Measurements from ENCODE around the gene OXSM.

OXSM gene

DNA sequence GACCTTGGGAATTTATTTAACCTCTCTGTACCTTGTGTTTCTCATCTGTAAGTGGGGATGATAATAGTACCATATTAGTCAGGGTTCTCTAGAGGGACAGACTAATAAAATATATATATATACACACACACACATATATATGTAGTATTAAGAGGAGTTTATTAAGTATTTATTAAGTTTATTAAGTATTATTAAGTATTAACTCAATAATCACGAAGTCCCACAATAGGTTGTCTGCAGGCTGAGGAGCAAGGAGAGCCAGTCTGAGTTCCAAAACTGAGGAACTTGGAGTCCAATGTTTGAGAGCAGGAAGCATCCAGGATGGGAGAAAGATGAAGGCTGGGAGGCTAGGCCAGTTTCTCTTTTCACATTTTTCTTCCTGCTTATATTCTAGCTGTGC, 14.8 kb downstream of the OXSM start:
- ATAC-seq = no peak

- ATAC-seq = no peak
These were observed 22.8 kb downstream of the OXSM start for GRCh38 chr3:25812644-25813043.

GRCh38 chr3:25817107-25817506, 27.2 kb downstream of the OXSM start:
- peak; percentile 70 to 75 for ATAC-seq

DNA sequence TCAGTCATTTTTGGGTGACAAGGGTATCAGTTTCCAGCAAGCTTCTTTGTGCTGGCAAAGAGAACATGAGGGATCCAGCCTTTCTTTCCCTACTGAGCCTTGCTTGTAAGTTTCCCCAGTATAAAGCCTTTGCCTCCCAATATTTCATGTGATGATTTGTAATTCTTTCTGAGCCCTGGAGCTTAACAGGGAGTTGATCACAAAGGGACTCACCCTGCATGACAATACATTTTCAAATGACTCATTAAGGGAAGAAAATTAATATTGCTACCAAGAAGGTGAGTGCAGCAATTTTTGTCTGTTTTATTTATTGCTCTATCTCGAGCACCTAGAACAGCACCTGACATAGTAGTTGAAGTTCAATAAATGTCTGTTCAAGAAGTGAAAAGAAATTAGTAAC, 27.7 kb downstream of the OXSM start:
- peak in 1 of 2 donors; percentile 44 for ATAC-seq

DNA sequence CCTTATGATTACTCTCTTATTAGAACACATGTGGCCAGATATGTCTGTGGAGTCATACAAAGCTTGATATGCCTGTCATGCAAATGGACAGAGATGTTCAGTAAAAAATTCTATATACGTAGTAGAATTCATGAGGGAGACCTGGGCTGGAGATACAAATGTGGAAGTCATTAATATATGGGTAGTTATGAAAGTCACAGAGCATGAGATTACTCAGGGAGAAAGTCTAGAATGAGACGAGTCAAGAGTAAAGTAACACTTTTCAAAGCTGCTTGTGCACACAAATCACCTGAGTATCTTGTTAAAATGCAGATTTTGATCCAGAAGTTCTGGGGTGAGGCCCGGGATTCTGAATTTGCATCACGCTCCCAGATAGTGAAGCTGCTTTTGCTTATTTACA, 28.4 kb downstream of the OXSM start:
- ATAC-seq = no peak

GRCh38 chr3:25820366-25820765, 30.5 kb downstream of the OXSM start:
- no peak for ATAC-seq

DNA sequence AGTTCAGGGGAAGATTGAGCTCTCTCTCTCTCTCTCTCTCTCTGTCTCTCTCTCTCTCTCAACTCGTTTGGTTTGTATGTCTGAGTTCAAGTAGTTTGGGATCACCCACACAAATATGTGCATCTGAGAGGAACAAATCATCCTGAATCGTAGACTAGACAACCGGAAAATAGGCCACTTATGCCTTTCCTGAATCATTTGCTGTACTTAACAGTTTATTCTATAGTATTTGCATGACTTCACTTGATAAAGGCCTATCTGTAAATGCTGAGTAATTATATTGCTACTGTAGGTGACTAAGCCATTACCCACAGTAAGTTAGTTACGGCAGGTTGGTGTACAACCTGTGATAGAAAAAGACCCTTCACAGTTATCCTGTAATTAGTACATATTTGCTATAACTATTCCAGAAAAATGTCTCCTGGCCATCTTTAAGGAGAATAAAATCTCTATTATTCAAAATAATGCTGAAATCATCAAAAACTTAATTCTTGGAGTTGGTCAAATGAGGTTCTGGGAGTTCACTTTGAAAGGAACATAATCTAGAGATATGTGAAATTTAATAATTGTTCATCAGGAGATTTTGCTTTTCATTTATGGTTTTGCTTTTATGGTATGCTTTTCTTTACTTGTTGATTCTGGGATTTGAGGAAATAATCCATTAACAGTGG, 31.1 kb downstream of the OXSM start:
- no peak for ATAC-seq

- ATAC-seq = no peak
These were observed 32.1 kb downstream of the OXSM start for GRCh38 chr3:25821746-25822573.

- no peak for ATAC-seq
These were observed 33.4 kb downstream of the OXSM start for GRCh38 chr3:25823314-25823713.

GRCh38 chr3:25826510-25826909, 36.6 kb downstream of the OXSM start:
- ATAC-seq = no peak

DNA sequence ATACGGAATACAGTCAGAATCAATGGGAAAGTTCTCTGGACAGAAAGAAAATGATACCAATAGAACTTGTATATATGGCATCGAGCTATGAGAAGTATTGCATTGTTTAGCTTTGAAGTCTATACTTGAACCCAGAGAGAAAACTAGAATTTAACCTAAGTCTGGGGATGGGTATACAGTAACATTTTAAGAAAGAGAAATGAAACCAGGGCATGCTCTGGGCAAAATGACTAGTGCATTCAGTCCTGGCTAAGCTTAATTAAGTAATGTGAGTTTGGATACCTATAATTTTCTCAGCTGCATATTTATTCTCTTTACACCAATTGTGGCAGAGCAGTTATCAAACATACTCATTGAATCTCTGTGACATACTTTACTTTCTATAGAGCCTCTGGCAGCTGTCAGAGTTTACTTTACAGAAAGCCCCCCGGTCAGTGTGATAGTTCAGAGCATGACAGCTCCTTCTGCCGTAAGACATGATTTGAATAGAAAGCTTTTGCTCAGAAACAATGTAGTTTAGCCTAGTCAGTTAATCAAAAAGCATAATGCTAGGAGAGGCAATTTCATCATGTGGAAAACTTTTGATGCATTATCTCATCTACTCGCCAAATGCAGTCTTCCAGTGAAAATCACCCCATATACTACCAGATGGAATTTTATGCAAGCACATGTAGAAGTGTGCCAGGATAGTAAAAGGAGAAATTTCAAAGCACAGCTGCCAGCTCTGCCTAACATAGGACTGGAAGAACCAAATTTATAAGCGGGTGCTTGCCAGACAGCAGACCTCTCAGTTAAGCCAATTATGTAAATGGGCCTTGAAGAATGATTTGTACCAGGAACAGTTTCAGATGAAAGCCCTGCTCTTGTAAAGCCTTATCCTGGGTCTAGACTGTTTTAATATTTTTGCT, 40.7 kb downstream of the OXSM start:
- no peak for ATAC-seq

- no peak for ATAC-seq
These were observed 41.7 kb downstream of the OXSM start for GRCh38 chr3:25831578-25831977.

GRCh38 chr3:25834346-25834745, 44.5 kb downstream of the OXSM start:
- ATAC-seq = no peak

DNA sequence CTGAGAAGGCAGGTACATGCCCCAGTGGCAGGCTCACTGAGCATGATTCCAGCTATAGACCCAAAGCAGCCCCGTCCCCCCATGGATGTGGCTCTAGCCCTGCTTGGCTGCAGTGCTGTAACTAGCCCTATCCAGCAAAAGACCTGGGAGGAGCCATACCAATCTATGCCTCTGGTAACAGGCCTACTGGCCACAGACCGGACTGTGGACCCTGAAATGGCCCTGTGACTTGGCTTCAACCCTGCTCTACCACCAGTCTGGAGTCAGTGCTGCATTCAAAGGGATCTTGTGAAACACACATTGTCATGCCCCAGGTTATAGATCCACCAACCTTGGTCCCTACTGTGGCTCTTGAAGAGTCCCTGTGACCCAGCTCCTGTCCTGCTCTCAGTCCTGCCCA, 46.7 kb downstream of the OXSM start:
- no peak for ATAC-seq

DNA sequence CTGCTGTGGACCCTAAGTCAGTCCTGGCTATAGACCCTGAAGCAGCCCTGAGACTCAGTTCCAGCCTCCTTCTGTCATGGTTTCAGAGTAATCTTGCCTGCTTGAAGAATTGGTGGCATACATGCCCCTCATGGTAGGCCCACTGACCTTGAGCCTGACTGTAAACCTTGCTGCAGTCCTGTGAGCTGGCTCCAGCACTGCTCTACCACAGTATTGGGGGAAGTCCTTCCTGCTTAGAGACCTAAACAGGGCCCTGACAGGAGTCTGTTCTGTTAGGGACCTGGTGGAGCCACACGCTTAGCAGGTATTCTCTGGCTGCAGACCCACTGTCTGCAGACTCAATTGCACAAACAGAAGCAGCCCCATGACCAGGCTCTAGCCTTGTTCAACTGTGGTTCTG, 47.1 kb downstream of the OXSM start:
- no peak for ATAC-seq

DNA sequence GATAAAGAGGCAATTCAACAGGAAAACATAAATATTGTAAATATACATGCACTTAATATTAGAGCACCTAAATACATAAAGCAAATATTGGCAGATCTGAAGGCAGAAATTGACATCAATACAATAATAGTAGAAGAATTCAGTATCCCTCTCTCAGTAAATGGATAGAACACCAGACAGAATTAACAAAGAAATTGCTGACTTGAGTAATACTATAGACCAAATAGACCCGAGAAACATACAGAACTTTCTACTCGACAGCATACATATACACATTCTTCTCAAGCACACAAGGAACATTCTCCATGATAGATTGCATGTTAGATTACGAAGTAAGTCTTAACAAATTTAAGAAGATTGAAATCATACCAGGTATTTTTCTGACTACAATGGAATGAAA, 50.2 kb downstream of the OXSM start:
- ATAC-seq = no peak

- ATAC-seq = no peak
These were observed 53.4 kb downstream of the OXSM start for GRCh38 chr3:25843332-25843731.

Measured in activated CD4-positive, CD25-positive, alpha-beta regulatory T cell treated with anti-CD3 and anti-CD28 coated beads, Interleukin-2, amount 50 U/mL, for 24 hours (primary cell).